ENCODE results near the gene ATOX1. TPM values are rescaled to one million over a fixed set of nuclear protein-coding genes. Genes with fewer than 3 reads are reported as not detected.
"Not testable (repeated sequence)": the region's sequence is repeated elsewhere in the genome, so short reads cannot be mapped to it uniquely, and the experiment has no call there.

ATOX1 gene
- total RNA-seq, 2 experiments from 2014 or later, result 87.7 to 92.6 TPM

DNA sequence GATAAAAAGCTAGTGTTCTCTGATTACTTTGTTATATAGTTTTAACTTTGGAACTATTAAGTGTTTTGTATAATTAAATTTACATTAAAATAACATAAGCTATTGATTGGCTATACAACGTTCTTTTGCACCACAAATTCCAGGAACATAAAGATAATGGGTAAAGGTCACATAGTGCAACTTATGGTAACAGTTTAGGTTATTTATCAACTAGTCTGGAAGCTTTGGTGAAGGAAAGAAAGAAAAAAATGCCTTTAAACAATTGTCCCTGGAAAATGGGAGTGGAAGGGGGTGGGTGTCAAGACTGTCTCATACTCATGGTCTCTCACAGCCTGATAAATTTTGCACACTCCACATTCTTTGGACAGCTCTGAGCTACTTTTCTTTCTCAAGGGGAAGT, 54.7 kb downstream of the ATOX1 start:
- no peak for DNase-seq
- Mint-ChIP-seq H3K27ac (no peak overlapping the region), H3K36me3 (ENCODE audit: low read depth) (no peaks in the 10 kb centered on the region), H3K27me3 (ENCODE audit: low read depth) (no peaks in the 10 kb centered on the region), H3K9me3 (no peaks in the 10 kb centered on the region), H3K4me1 (ENCODE audit: low read depth) (no peaks in the 10 kb centered on the region), H3K4me3 (no peak overlapping the region)
- intact Hi-C loops (cut with micrococcal nuclease), result no loop called here
- CTCF ChIA-PET, result interaction anchor here (0.6 kb wide), 1 partner anchor 1265 kb away, joined by 3 read pairs; no protein-coding TSS in a partner anchor

DNA sequence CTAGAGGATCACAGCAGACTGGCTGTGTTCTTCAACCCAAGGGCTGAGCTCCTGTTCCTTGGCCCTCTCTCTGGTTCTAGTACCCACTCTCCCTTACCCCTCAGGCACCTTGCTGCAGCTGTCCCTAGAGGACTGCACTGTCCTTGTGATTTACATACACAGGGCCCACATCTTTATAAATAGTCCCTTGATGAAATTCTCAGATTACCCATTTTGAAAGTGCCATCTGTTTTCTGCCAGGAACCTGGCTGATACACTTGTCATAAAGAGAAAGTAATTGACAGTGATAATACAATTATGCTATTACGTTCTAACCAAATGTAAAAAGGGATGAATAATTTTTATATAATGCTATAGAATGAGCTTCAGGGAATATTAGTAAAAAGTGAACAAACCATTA, 55.2 kb downstream of the ATOX1 start:
- CTCF ChIA-PET, result no interaction called here
- Mint-ChIP-seq H3K27me3 (ENCODE audit: low read depth) (no peaks in the 10 kb centered on the region), H3K9me3 (no peaks in the 10 kb centered on the region), H3K27ac (no peak overlapping the region), H3K4me3 (no peak overlapping the region), H3K36me3 (ENCODE audit: low read depth) (no peaks in the 10 kb centered on the region), H3K4me1 (ENCODE audit: low read depth) (no peaks in the 10 kb centered on the region)
- no peak for DNase-seq
- intact Hi-C loops (cut with micrococcal nuclease), result no loop called here

GRCh38 chr5:151700820-151701219, 57.6 kb downstream of the ATOX1 start:
- no peak overlapping the region for H3K4me3 Mint-ChIP-seq
- H3K27me3 Mint-ChIP-seq (ENCODE audit: low read depth), result no peaks in the 10 kb centered on the region
- no peaks in the 10 kb centered on the region for H3K9me3 Mint-ChIP-seq
- H3K36me3 Mint-ChIP-seq (ENCODE audit: low read depth), result no peaks in the 10 kb centered on the region
- no peaks in the 10 kb centered on the region for H3K4me1 Mint-ChIP-seq (ENCODE audit: low read depth)
- intact Hi-C loops (cut with micrococcal nuclease), result no loop called here
- DNase-seq, result no peak
- H3K27ac Mint-ChIP-seq, result no peak overlapping the region
- CTCF ChIA-PET, result no interaction called here

DNA sequence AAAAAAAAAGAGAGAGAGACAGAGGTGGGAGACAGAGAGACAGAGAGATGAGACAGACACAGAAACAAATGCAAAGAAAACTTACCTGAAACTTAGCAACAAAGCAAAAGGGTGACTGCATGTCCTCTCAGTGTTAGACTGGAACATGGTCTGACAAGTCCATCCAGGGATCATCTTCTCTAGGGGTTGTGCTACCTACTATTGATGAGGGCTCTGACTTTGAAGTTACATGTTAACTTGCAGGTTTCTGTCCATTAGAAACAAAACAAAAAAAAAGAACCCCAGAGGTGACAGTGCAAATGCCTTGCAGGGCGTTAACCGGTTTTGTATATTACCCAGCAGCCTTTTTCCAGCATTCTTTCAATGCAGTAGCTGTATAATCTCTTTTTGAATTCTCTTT, 58.1 kb downstream of the ATOX1 start:
- DNase-seq, result no peak
- no peaks in the 10 kb centered on the region for H3K9me3 Mint-ChIP-seq
- H3K4me3 Mint-ChIP-seq, result no peak overlapping the region
- intact Hi-C loops (cut with micrococcal nuclease), result no loop called here
- CTCF ChIA-PET, result no interaction called here
- H3K36me3 Mint-ChIP-seq (ENCODE audit: low read depth), result no peaks in the 10 kb centered on the region
- H3K4me1 Mint-ChIP-seq (ENCODE audit: low read depth), result no peaks in the 10 kb centered on the region
- H3K27ac Mint-ChIP-seq, result no peak overlapping the region
- no peaks in the 10 kb centered on the region for H3K27me3 Mint-ChIP-seq (ENCODE audit: low read depth)

DNA sequence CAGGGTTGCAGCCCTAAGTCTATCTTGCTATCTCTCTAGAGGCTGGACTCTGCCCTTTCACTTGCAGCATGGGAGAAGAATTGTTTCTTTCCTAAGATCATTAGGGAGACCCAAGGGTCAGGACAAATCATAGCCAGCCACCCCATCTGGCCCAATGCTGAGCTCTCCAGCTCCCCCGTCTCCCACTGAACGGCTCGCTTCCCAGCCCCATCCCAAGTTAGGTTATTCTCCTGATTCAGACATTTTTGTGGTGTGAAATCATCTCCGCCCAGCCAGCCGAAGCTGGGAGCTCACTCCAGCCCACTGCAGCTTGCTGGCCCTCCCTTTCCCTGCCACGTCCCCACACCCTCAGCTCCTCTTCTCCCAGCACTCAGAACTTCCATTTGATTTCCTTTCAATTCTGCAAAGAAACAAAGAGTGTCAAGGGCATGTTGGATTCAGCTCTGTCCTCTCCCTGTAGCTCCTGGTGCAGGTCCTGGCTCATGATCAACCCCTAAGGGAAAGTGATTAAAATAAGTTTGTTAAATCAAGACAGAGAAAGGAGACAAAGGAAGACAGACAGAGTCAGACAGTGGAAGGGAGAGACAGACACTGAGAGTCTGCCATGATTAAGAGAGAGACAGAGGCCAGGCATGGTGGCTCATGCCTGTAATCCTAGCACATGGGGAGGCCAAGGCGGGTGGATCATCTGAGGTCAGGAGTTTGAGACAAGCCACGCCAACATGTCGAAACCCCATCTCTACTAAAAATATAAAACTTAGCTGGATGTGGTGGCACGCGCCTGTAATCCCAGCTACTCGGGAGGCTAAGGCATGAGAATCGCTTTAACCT, 59.1 kb downstream of the ATOX1 start:
- H3K4me1 Mint-ChIP-seq (ENCODE audit: low read depth), result no peaks in the 10 kb centered on the region
- no peaks in the 10 kb centered on the region for H3K27me3 Mint-ChIP-seq (ENCODE audit: low read depth)
- intact Hi-C loops (cut with micrococcal nuclease), result no loop called here
- H3K9me3 Mint-ChIP-seq, result no peaks in the 10 kb centered on the region
- no peak overlapping the region for H3K27ac Mint-ChIP-seq
- CTCF ChIA-PET, result interaction anchor here (1.2 kb wide), 1 partner anchor 40 kb away, joined by 3 read pairs; no protein-coding TSS in a partner anchor
- H3K4me3 Mint-ChIP-seq, result no peak overlapping the region
- DNase-seq, result no peak
- H3K36me3 Mint-ChIP-seq (ENCODE audit: low read depth), result no peaks in the 10 kb centered on the region

DNA sequence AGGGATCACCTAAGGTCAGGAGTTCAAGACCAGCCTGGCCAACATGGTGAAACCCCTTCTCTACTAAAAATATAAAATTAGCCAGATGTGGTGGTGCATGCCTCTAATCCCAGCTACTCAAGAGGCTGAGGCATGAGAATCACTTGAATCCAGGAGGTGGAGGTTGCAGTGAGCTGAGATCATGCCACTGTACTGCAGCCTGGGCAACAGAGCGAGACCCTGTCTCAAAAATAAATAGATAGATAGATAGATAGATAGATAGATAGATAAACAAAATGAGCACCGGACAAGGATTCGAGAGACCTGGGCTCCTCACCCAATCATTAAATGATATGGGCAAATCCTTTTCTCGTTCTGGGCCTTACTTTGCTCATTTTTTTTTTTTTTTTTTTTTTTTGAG, 60.4 kb downstream of the ATOX1 start:
- CTCF ChIA-PET, result not testable (repeated sequence)

DNA sequence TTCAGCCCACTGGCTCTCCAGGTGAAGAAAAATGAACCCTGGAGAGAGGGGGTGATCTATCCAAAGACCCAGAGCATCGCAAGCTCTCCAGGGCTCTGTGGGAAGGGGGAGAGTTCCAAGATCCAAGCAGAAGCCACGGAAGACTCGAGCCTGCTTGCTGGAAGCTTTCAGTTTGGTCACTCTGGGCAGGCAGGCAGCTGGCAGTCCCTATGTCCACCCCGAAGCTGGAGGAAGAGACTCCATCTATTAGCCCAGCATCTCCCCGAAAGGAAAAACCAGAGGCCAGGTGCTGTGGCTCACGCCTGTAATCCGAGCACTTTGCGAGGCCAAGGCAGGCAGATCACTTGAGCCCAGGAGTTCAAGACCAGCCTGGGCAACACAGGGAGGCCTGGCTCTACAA, 61.0 kb downstream of the ATOX1 start:
- H3K4me1 Mint-ChIP-seq (ENCODE audit: low read depth), result no peaks in the 10 kb centered on the region

More for the DNA sequence above, 60.4 kb downstream of the ATOX1 start:
- H3K27me3 Mint-ChIP-seq (ENCODE audit: low read depth); DNase-seq; H3K9me3 Mint-ChIP-seq; H3K4me3 Mint-ChIP-seq; intact Hi-C loops (cut with micrococcal nuclease); H3K36me3 Mint-ChIP-seq (ENCODE audit: low read depth); H3K4me1 Mint-ChIP-seq (ENCODE audit: low read depth); H3K27ac Mint-ChIP-seq: not testable (repeated sequence)

GRCh38 chr5:151696470-151697061, 61.9 kb downstream of the ATOX1 start:
- intact Hi-C loops (cut with micrococcal nuclease), result no loop called here
- Mint-ChIP-seq H3K4me3 (no peak overlapping the region), H3K27ac (no peak overlapping the region), H3K36me3 (ENCODE audit: low read depth) (no peaks in the 10 kb centered on the region), H3K4me1 (ENCODE audit: low read depth) (no peaks in the 10 kb centered on the region), H3K9me3 (no peaks in the 10 kb centered on the region), H3K27me3 (ENCODE audit: low read depth) (no peaks in the 10 kb centered on the region)
- CTCF ChIA-PET, result no interaction called here
- no peak for DNase-seq

More for the DNA sequence above, 61.0 kb downstream of the ATOX1 start:
- Mint-ChIP-seq H3K36me3 (ENCODE audit: low read depth) (no peaks in the 10 kb centered on the region), H3K9me3 (no peaks in the 10 kb centered on the region), H3K27me3 (ENCODE audit: low read depth) (no peaks in the 10 kb centered on the region), H3K27ac (no peak overlapping the region), H3K4me3 (no peak overlapping the region)
- CTCF ChIA-PET, result interaction anchor here (0.6 kb wide), 1 partner anchor 128 kb away, joined by 3 read pairs; no protein-coding TSS in a partner anchor
- intact Hi-C loops (cut with micrococcal nuclease), result no loop called here
- no peak for DNase-seq

DNA sequence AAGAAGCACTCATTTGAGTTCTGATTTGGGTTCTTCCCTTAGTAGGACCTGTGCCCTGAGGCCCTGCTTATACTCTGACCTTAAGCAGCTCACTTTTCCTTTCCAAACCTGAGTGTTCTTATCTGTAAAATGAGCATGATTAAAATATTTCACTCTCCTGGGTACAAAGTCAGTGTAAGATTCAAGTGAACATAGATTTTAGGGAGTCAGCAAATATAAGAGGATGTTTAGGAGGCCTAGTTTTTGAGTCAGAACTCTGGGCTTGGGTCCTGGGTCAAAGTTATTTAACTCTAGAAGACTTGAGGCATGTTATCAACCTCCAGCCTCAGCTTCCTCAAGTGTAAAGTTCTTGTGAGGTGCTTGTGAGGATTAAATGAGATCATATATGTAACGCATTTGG, 63.0 kb downstream of the ATOX1 start:
- no peaks in the 10 kb centered on the region for H3K4me1 Mint-ChIP-seq (ENCODE audit: low read depth)
- H3K27ac Mint-ChIP-seq, result no peak overlapping the region
- CTCF ChIA-PET, result no interaction called here
- H3K27me3 Mint-ChIP-seq (ENCODE audit: low read depth), result no peaks in the 10 kb centered on the region
- no peaks in the 10 kb centered on the region for H3K36me3 Mint-ChIP-seq (ENCODE audit: low read depth)
- no peaks in the 10 kb centered on the region for H3K9me3 Mint-ChIP-seq
- DNase-seq, result no peak
- intact Hi-C loops (cut with micrococcal nuclease), result no loop called here
- H3K4me3 Mint-ChIP-seq, result no peak overlapping the region

- H3K27ac Mint-ChIP-seq, result no peak overlapping the region
- no peaks in the 10 kb centered on the region for H3K36me3 Mint-ChIP-seq (ENCODE audit: low read depth)
- intact Hi-C loops (cut with micrococcal nuclease), result no loop called here
- DNase-seq, result no peak
- CTCF ChIA-PET, result no interaction called here
- no peaks in the 10 kb centered on the region for H3K4me1 Mint-ChIP-seq (ENCODE audit: low read depth)
- no peaks in the 10 kb centered on the region for H3K9me3 Mint-ChIP-seq
- H3K27me3 Mint-ChIP-seq (ENCODE audit: low read depth), result peaks cover 1% of the 10 kb centered on the region
- no peak overlapping the region for H3K4me3 Mint-ChIP-seq
Observed at GRCh38 chr5:151694035-151694485, 64.4 kb downstream of the ATOX1 start.

Other genes with a start within 250 kb of the ATOX1 start
- gene FAT2, start 167.3 kb downstream of the ATOX1 start, total RNA-seq, result not detected
- under 1 TPM; 0.20 to 0.45 TPM for gene SPARC, start 71.7 kb downstream of the ATOX1 start, total RNA-seq
- 100 to 1,000 TPM; 220 to 241 TPM for gene G3BP1, start 13.3 kb upstream of the ATOX1 start, total RNA-seq
- gene GLRA1, start 166.2 kb upstream of the ATOX1 start, total RNA-seq, result not detected